HG03520 (cell line): ENCODE measurements around the gene SNX30.

Experiments used
- ATAC-seq: cut with Tn5 transposase; IDR thresholded peaks from one replicate; pipeline ENCODE4 v1.9.1; 2021; ENCODE audit warnings: mild to moderate bottlenecking, moderate library complexity; ENCODE audit not compliant: unreplicated experiment

SNX30 gene

GRCh38 chr9:112752334-112753125, 2.0 kb downstream of the SNX30 start:
- no peak for ATAC-seq

DNA sequence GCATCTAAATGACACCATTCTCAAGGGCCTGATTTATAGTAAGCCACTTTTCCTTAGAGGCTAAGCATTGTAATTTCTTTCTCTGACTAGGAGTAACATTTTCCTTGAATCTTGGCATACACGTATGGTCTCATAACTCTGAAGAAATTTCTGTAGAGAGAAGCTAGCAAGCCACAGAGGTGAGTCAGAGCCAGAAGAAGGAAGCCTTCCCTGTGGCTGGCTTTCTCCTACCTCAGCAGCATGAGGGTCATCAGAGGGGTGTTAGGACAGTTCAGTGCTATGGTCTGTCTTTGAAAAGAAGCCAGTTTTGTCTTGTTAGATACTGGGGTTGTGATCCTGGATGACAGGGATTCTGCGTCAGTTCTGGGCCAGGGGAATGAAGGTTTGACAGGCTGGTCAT, 3.2 kb downstream of the SNX30 start:
- no peak for ATAC-seq

DNA sequence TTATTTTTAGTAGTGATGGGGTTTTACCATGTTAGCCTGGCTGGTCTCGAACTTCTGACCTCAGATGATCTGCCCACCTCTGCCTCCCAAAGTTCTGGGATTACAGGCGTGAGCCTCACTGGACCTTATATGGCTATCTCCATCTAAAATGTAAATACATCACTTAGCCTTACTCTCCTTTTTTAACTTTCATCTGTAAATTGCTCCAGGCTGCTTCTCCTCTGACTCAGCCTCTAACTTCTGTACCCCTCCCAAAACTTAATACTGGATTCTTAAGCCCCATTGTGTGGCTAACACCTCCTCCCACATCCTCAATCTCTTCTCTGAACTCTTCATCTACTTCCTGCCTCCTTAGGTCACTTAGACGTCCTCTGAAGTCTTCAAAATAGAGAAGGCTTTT, 4.0 kb downstream of the SNX30 start:
- ATAC-seq = no peak

- no peak for ATAC-seq
These were observed 4.5 kb downstream of the SNX30 start for GRCh38 chr9:112755016-112755427.

DNA sequence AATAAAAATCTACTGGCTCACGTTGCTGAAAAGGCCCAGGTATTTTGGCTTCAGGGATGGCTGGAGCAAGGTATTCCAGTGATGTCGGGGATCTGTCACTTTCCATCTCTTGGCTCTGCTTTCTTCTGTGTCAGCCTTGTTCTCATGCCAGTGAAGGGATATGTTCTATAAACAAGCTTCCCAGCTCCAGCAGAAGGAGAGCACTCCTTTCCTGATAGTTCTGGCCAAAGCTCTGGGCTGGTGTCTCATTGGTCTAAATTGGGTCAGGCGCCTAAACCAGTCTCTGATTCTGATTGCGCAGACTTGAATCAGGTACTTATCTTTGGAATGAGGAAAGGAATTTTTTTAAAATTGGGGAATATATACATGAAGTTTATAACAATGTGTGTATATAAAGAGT, 5.1 kb downstream of the SNX30 start:
- no peak for ATAC-seq

DNA sequence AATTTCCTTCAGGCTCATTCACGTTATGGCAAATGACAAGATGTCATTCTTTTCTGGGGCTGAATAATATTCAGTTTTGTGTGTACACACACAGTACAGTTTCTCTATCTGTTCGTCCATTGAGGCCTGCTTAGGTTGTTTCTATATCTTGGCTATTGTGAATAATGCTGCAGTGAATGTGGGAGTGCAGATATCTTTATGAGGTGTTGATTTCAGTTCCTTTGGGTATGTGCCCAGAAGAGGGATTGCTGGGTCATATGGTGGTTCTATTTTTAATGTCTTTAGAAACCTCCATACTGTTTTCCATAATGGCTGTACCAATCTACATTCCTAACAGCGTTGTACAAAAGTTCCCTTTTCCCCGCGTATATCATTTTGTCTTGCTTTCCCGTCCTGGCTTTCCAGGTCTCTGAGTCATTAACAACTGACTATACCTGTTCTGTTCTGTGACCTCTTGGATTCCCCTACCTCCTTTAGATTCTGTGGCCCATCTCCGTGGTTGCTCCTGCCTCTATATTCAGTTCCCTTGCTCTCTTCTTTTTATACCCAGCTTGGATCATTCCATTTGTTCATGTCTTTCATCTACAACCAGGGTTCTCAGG, 6.8 kb downstream of the SNX30 start:
- no peak for ATAC-seq

DNA sequence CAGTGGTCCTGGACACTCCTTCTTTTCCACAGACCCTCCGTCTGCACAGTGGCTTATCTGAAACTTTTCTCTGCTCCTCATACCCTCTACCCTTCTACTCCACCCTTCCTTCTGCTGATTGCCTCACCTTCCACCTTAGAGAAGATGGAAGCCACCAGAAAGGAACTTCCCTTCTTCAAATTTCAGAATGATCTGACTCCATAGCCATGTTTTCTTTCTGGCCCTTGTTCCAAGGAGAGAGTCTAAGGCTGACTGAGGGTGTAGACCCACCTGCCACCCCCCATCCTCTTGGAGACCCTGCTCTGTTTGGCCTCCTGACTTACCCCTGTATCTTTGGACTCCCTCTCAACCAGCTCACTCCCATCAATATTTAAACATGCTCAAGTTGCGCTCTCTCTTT, 7.4 kb downstream of the SNX30 start:
- ATAC-seq = no peak

- no peak for ATAC-seq
These were observed 10.3 kb downstream of the SNX30 start for GRCh38 chr9:112760821-112761220.

DNA sequence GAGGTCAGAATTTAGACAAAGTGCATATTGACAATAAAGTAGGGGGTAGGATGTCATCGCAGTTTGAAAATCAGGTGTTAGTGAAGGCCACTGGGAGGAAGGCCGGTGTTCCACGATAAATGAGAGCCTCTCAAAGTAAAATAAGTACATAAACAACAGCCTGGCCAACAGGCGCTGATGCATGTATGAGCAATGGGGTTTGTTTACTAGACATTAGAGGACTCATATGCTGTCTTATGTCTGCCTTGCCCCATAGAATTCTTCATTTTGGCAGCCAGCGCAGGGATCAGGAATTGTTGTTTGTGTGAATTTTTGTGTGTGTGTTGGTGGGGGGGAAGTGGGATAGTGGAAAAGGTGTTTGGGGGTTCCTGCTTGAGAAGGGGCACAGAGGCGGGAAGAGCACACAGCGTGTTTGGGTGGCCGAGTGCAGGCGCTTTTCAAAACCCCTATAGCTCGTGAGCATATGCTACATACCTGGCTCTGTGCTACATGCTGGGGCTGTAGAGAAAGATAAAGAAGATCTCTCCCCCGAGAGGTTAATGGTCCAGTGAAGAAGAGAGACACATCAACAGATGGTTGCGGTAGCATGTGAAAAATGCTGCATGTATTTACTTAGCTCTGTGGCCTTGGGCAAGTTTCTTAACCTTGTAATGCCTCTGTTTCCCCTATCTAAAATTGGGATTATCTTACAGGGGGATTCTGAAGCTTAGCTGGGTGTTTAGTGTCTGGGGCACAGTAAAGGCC, 11.5 kb downstream of the SNX30 start:
- no peak for ATAC-seq

- no peak for ATAC-seq
These were observed 12.4 kb downstream of the SNX30 start for GRCh38 chr9:112762726-112763518.

DNA sequence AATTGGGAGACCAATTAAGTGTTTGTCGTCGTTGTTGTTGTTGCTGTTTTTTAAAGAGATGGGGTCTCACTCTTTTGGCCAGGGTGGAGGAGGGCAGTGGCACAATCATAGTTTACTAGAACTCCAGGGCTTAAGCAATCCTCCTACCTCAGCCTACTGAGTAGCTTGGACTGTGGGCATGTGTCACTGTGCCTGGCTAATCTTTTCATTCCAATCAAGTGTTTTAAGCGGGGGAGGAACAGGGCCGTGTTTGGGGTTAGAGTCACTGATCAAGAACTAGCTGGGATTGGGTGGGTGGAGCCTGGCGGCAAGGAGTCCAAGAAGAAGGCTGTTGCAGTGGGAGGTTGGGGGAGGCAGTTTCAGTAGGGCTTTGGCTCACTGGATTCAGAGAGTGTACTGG, 13.8 kb downstream of the SNX30 start:
- ATAC-seq = no peak

- no peak for ATAC-seq
These were observed 14.3 kb downstream of the SNX30 start for GRCh38 chr9:112764837-112765236.

DNA sequence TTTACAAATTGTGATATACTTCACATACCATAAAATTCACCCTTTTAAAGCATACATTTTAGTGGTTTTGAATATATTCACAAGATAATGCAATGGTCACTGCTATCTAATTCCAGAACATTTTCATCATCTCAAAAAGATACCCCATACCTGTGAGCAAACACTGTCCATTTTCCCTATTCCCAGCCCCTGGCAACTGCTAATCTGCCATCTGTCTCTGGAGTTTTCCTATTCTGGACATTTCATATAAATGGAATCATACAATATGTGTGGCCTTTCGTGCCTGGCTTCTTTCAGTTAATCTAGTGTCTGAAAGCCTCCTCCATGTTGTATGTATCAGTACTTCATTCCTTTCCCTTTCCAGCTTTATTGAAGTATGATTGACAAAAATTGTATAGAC, 14.7 kb downstream of the SNX30 start:
- ATAC-seq = no peak

DNA sequence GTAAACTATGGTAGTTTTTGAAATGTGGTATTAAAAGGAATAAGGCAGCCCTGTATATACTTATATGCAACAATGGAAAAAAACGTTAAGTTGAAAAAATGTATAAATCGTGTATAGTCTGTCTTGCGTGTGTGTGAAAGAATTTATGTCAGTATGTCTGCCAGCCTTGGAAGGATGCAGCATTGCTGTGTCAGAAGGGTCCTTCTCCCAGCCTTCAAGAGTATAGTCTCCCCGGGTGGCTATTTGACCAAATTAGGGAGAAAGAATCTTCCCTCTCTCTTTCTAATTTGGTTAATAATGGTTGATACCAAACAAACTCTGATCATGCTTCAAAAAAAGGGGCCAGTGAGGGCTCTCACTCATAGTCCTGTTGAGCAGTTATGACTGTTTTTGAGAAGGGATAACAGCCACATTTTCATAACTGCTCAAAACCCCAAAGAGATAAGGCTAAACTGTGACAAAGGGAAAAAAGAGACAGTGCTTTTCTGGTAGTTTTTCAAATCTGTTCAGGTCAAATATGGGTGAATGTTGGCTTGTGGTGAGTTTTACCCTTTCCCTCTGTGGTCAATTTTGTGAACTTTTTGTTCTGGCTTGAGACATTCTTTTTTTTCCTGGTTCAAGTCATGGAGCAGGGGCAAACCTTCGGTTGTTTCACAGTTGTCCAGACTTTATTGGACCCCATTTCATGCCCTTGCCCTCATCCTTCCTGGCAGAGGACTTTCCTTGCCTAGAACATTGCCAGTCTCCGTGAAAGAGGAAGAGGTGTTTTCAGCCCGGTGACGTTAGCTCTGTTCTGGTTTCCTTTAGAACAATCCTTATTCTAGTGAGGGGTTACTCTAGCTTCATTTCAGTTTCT, 21.0 kb downstream of the SNX30 start:
- no peak for ATAC-seq

- ATAC-seq = no peak
These were observed 21.6 kb downstream of the SNX30 start for GRCh38 chr9:112772215-112772509.

DNA sequence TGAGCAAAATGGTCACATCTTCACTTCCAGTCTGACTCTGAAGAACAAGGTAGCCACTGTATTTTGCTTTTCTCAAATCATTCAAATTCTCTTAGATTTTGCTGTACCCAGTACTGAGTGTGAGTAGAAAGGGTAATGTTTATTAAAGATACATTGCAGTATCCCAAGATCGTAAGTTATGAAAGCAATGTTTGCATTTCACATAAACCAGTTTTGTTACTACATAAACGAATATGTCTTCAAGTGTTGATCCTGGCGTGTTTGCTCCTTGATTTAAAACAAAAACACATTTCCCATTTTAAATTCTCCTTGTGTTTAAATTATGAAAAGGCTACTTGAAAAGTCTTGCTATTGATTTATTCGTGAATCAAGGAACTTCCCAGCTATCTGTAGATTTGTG, 22.0 kb downstream of the SNX30 start:
- no peak for ATAC-seq

DNA sequence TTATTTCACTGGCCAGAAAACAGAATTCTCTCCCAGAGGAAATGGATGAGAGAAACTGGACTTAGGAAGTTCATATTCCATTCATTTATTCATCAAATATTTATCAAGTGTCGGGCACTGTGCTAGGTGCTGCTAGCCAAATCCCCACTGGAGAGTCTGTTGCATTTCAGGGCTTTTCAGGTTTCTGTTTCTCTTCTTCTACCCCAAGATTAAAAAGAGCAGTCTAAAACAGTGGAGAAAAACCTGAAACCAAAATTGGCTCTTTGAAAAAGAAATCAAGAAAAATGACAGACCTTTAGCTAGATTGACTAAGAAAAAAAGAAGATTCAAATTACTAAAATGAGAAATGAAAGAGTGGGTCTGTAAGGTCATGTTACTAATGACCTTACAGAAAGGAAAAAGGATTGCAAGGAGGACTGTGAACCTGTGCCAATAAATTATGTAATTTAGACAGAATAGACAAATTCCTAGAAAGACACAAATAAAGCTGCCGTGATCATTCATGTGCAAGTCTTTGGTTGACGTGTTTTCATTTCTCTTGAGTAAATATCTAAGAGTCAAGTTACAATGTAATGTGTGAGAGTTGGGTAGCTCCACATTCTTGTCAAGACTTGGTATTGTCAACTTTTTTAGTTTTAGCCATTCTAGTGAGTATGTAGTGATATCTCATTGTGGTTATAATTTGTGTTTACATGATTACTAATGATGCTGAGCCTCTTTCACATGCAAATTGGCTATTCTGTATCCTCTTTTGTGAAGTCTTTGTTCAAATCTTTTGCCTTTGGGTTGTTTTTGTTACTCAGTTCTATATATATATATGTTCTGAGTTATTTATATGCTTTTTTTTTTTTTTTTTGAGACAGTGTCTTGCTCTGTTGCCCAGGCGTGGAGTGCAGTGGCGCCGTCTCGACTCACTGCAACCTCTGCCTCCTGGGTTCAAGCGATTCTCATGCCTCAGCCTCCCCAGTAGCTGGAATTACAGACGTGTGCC, 23.7 kb downstream of the SNX30 start:
- no peak for ATAC-seq

GRCh38 chr9:112777914-112778313, 27.4 kb downstream of the SNX30 start:
- no peak for ATAC-seq

DNA sequence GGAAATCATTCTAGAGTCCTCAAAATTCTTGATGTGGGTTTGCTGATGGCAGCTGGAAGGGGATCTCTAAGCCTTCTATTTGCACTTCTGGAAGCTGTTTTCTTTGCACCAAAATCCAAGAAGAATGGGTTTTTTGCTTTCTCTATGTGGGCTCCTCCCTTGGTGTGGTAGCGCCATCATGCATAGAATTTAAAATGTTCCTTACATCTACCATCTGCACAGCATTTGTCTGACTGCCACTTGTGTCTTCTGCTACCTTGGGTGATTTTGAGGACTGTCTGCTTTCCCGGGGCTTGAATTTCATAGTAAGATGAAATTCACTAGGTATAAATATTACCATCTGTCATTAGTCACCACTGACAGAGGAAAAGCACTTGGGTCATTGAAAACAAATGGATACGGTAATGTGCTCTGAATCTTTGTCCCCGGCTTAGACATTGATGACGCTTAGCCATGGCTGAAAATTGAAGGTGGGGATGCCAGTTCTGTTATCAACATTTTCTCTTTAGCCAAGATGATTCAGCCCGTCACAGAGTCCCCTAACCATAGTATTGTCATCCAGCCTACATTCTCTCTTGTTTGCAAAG, 30.0 kb downstream of the SNX30 start:
- no peak for ATAC-seq
